CD14-positive monocyte (primary cell): ENCODE data around the gene RAX. TPM values are rescaled to one million over a fixed set of nuclear protein-coding genes. Genes with fewer than 3 reads are reported as not detected.

Source experiments
- DNase-seq, 3 donors: peaks; one replicate each; pipeline ENCODE4 v3.0.0-alpha.2; 2011 to 2022
- H2AFZ ChIP-seq: 2 replicates; pipeline ENCODE4 v1.6.0; 2012; ENCODE audit warnings: mild to moderate bottlenecking, low read depth, low read length, inconsistent platforms; ENCODE audit not compliant: insufficient read depth, poor library complexity, severe bottlenecking
- H3K27ac ChIP-seq, 2 donors: 1 replicate in 1 of 2; 2 replicates in 1 of 2; pipeline ENCODE4 v1.5.1; 2012 to 2013; ENCODE audit warnings: low read length in 2 of 2, control low read depth in 1 of 2, inconsistent platforms in 1 of 2, low read depth in 1 of 2, mild to moderate bottlenecking in 1 of 2
- H3K27me3 ChIP-seq, 2 donors: one replicate each; pipeline versions ENCODE4 v1.6.0 to v1.6.1; 2011 to 2013; ENCODE audit warnings: low read length in 2 of 2; ENCODE audit not compliant: control insufficient read depth in 2 of 2, insufficient read depth in 2 of 2
- H3K36me3 ChIP-seq, 2 donors: replicated peaks in 1 of 2; 1 replicate in 1 of 2; 2 replicates in 1 of 2; pipeline versions ENCODE4 v1.5.1 to v1.6.1; 2012 to 2013; ENCODE audit warnings: low read length in 2 of 2, control low read depth in 1 of 2, inconsistent platforms in 1 of 2, mild to moderate bottlenecking in 1 of 2; ENCODE audit not compliant: insufficient read depth in 2 of 2, control insufficient read depth in 1 of 2
- H3K4me1 ChIP-seq, 2 donors: 1 replicate in 1 of 2; 2 replicates in 1 of 2; pipeline versions ENCODE4 v1.5.1 to v1.6.1; 2012 to 2013; ENCODE audit warnings: low read length in 2 of 2, control low read depth in 1 of 2, inconsistent platforms in 1 of 2, mild to moderate bottlenecking in 1 of 2, moderate library complexity in 1 of 2; ENCODE audit not compliant: insufficient read depth in 2 of 2, control insufficient read depth in 1 of 2
- H3K4me2 ChIP-seq: replicated peaks from 2 replicates; pipeline ENCODE3; 2012; ENCODE audit warnings: low read length, moderate library complexity, mild to moderate bottlenecking; ENCODE audit not compliant: poor library complexity, severe bottlenecking; ENCODE audit errors: extremely low read depth
- H3K4me3 ChIP-seq, 3 experiments: fragments of 200-600 bp in 1 of 3; sonication (generic) in 1 of 3; replicated peaks in 1 of 3; 1 replicate in 2 of 3; 2 replicates in 1 of 3; pipeline ENCODE4 v1.5.1; 2011 to 2013; ENCODE audit warnings: low read length in 3 of 3, mild to moderate bottlenecking in 3 of 3, control low read depth in 2 of 3, low read depth in 2 of 3, inconsistent platforms in 1 of 3, moderate library complexity in 1 of 3
- H3K79me2 ChIP-seq: 2 replicates; pipeline ENCODE4 v1.6.0; 2012; ENCODE audit warnings: mild to moderate bottlenecking, control low read depth, inconsistent platforms, low read length, moderate library complexity; ENCODE audit not compliant: insufficient read depth
- H3K9ac ChIP-seq: 2 replicates; pipeline ENCODE4 v1.6.0; 2017; ENCODE audit warnings: low read length, mild to moderate bottlenecking; ENCODE audit not compliant: insufficient read depth, poor library complexity, severe bottlenecking
- H3K9me3 ChIP-seq, 2 donors: replicated peaks in 1 of 2; 1 replicate in 1 of 2; 2 replicates in 1 of 2; pipeline versions ENCODE4 v1.5.1 to v1.6.1; 2012 to 2013; ENCODE audit warnings: low read length in 2 of 2, control low read depth in 1 of 2; ENCODE audit not compliant: control insufficient read depth in 1 of 2, insufficient read depth in 1 of 2
- H4K20me1 ChIP-seq: 2 replicates; pipeline ENCODE4 v1.6.0; 2012; ENCODE audit warnings: mild to moderate bottlenecking, low read length, control low read depth, moderate library complexity; ENCODE audit not compliant: insufficient read depth
- H3K27ac Mint-ChIP-seq, 7 donors: one replicate each; pipeline ENCODE4 v1.8.0; 2020; ENCODE audit warnings: mild to moderate bottlenecking in 7 of 7, mixed read lengths in 7 of 7, moderate library complexity in 6 of 7, inconsistent platforms in 2 of 7
- H3K27me3 Mint-ChIP-seq, 3 donors: one replicate each; pipeline ENCODE4 v1.8.0; 2021 to 2022; ENCODE audit warnings: low read depth in 3 of 3, mild to moderate bottlenecking in 3 of 3, mixed read lengths in 3 of 3, moderate library complexity in 3 of 3, inconsistent platforms in 1 of 3
- H3K36me3 Mint-ChIP-seq, 2 donors: one replicate each; pipeline ENCODE4 v1.8.0; 2020; ENCODE audit warnings: mixed read lengths in 2 of 2, inconsistent platforms in 1 of 2, mild to moderate bottlenecking in 1 of 2
- H3K4me1 Mint-ChIP-seq: one replicate; pipeline ENCODE4 v1.8.0; 2020; ENCODE audit warnings: mild to moderate bottlenecking, mixed read lengths
- H3K4me3 Mint-ChIP-seq, 2 donors: one replicate each; pipeline ENCODE4 v1.8.0; 2020; ENCODE audit warnings: mild to moderate bottlenecking in 2 of 2, mixed read lengths in 2 of 2, moderate library complexity in 1 of 2
- H3K9me3 Mint-ChIP-seq, 7 donors: one replicate each; pipeline ENCODE4 v1.8.0; 2020 to 2022; ENCODE audit warnings: mixed read lengths in 7 of 7, mild to moderate bottlenecking in 6 of 7, moderate library complexity in 6 of 7, inconsistent platforms in 2 of 7
- CTCF ChIP-seq: fragments of 200-600 bp; IDR thresholded peaks from one replicate; pipeline ENCODE4 v1.8.0; 2022; ENCODE audit warnings: antibody characterized with exemption, mild to moderate bottlenecking
- WGBS: methylation state at CpG from one replicate; pipeline ENCODE4 v1.1.5; 2013; ENCODE audit warnings: missing lambda C conversion rate; ENCODE audit not compliant: insufficient coverage; 5-methylcytosine and 5-hydroxymethylcytosine counted together
- intact Hi-C, 2 donors: fragments of 100-400 bp; cut with micrococcal nuclease; formaldehyde crosslinking; loops; one replicate each; pipeline versions ENCODE4 v1.15.0 to v1.15.1; 2023
- polyA plus RNA-seq, 3 donors: library from polyadenylated mRNA; depleted of rRNA in 1 of 3; unstranded in 2 of 3; stranded (reverse) in 1 of 3; fragments of 300-500 nt in 2 of 3; fragments of >200 nt in 1 of 3; fragmentation: Illumina TruSeq in 2 of 3; gene quantifications; 1 replicate in 2 of 3; 2 replicates in 1 of 3; pipeline ENCODE4 v1.2.3, GENCODE V29; 2012 to 2021

RAX gene
- polyA plus RNA-seq, 3 donors: not detected

- no peak overlapping the region for H3K4me3 ChIP-seq
- H3K27ac Mint-ChIP-seq: no peak overlapping the region
- peaks cover 2 to 22% (median 14%) of the 10 kb centered on the region in 7 donors for H3K9me3 Mint-ChIP-seq
- no peaks in the 10 kb centered on the region for H4K20me1 ChIP-seq
- peaks cover 5 to 8% of the 10 kb centered on the region in 2 donors for H3K36me3 Mint-ChIP-seq
- H3K27me3 ChIP-seq: peaks cover 82 to 98% of the 10 kb centered on the region in 2 donors
- no peak overlapping the region for H3K9ac ChIP-seq
- WGBS: 17% methylated on average over 7 of the region's 18 CpGs
- H3K4me3 Mint-ChIP-seq: peak overlapping the region in 1 of 2 donors; percentile 83
- H3K4me2 ChIP-seq: no peak overlapping the region
- peaks cover 70 to 88% (median 82%) of the 10 kb centered on the region in 3 donors for H3K27me3 Mint-ChIP-seq
- peaks cover 0 to 19% of the 10 kb centered on the region in 2 donors for H3K4me1 ChIP-seq
- H3K9me3 ChIP-seq: peaks cover 0 to 29% of the 10 kb centered on the region in 2 donors
- H3K4me1 Mint-ChIP-seq: peaks cover 13% of the 10 kb centered on the region
- H3K27ac ChIP-seq: no peak overlapping the region
- H2AFZ ChIP-seq: no peak overlapping the region
- no peaks in the 10 kb centered on the region for H3K36me3 ChIP-seq
- no peak for TF ChIP-seq CTCF
- DNase-seq: no peak
- H3K79me2 ChIP-seq: no peaks in the 10 kb centered on the region
- intact Hi-C loops: no loop called here
Observed at GRCh38 chr18:59274533-59274928, 1.3 kb upstream of the RAX start.

GRCh38 chr18:59273759-59274532 is 692 bp upstream of the RAX start:
- WGBS: 6% methylated on average over 47 of the region's 48 CpGs
- TF ChIP-seq CTCF: no peak
- Histone ChIP-seq H3K27me3 (peaks cover 80 to 97% of the 10 kb centered on the region in 2 donors), H3K4me1 (peaks cover 0 to 19% of the 10 kb centered on the region in 2 donors), H3K27ac (no peak overlapping the region), H3K9me3 (peaks cover 0 to 32% of the 10 kb centered on the region in 2 donors), H3K9ac (no peak overlapping the region), H4K20me1 (no peaks in the 10 kb centered on the region), H3K36me3 (no peaks in the 10 kb centered on the region), H3K79me2 (no peaks in the 10 kb centered on the region), H3K4me3 (peak overlapping the region in 1 of 3 experiments; percentile 64), H2AFZ (no peak overlapping the region), H3K4me2 (peak overlapping the region; percentile 70)
- H3K9me3 Mint-ChIP-seq: peaks cover 2 to 23% (median 15%) of the 10 kb centered on the region in 7 donors
- H3K36me3 Mint-ChIP-seq: peaks cover 5 to 8% of the 10 kb centered on the region in 2 donors
- H3K4me3 Mint-ChIP-seq: peak overlapping the region in 1 of 2 donors; percentile 83
- intact Hi-C loops: no loop called here
- H3K27me3 Mint-ChIP-seq: peaks cover 73 to 89% (median 86%) of the 10 kb centered on the region in 3 donors
- H3K27ac Mint-ChIP-seq: no peak overlapping the region
- H3K4me1 Mint-ChIP-seq: peaks cover 15% of the 10 kb centered on the region
- DNase-seq: no peak
